Measurements from ENCODE around the gene SLC5A12. TPM values are rescaled to one million over a fixed set of nuclear protein-coding genes. Genes with fewer than 3 reads are reported as not detected.

Gene SLC5A12
- total and polyA plus RNA-seq, 3 donors from 2014 or later, result 0.12 to 0.47 (median 0.15) TPM

- DNase-seq, result no peak
- no peak overlapping the region for H3K4me3 ChIP-seq
- H3K27ac ChIP-seq, result no peak overlapping the region
- intact Hi-C loops (cut with DNase I; ENCODE audit: low total_unique reads), result no loop called here
- no peak for TF ChIP-seq POLR2A (IDR thresholded peaks at IDR 0.05)
- TF ChIP-seq CTCF (IDR thresholded peaks at IDR 0.05), result no peak
- H3K9me3 ChIP-seq, result no peaks in the 10 kb centered on the region
- no peaks in the 10 kb centered on the region for H3K36me3 ChIP-seq (ENCODE audit: low read depth, missing control alignments)
- WGBS, 2 donors, result 84 to 85% methylated on average over 5 of the region's 5 CpGs
- H3K27me3 ChIP-seq, result no peaks in the 10 kb centered on the region
- no peaks in the 10 kb centered on the region for H3K4me1 ChIP-seq
Measured at GRCh38 chr11:26739366-26740073, 17.7 kb upstream of the SLC5A12 start.

- no peak overlapping the region for H3K4me3 ChIP-seq
- no peak for DNase-seq
- 89 to 92% methylated on average over 4 of the region's 4 CpGs for WGBS, 2 donors
- no peaks in the 10 kb centered on the region for H3K27me3 ChIP-seq
- H3K36me3 ChIP-seq (ENCODE audit: low read depth, missing control alignments), result no peaks in the 10 kb centered on the region
- TF ChIP-seq POLR2A (IDR thresholded peaks at IDR 0.05) (no peak), CTCF (IDR thresholded peaks at IDR 0.05) (no peak)
- no peaks in the 10 kb centered on the region for H3K4me1 ChIP-seq
- H3K27ac ChIP-seq, result no peak overlapping the region
- H3K9me3 ChIP-seq, result no peaks in the 10 kb centered on the region
- intact Hi-C loops (cut with DNase I; ENCODE audit: low total_unique reads), result no loop called here
Measured at GRCh38 chr11:26734691-26735090, 12.8 kb upstream of the SLC5A12 start.

- intact Hi-C loops (cut with DNase I; ENCODE audit: low total_unique reads), result no loop called here
- no peak for DNase-seq
- 66 to 67% methylated on average over 1 of the region's 1 CpG for WGBS, 2 donors
- Histone ChIP-seq H3K36me3 (ENCODE audit: low read depth, missing control alignments) (no peaks in the 10 kb centered on the region), H3K27ac (no peak overlapping the region), H3K4me3 (no peak overlapping the region), H3K4me1 (no peaks in the 10 kb centered on the region), H3K27me3 (no peaks in the 10 kb centered on the region), H3K9me3 (no peaks in the 10 kb centered on the region)
- TF ChIP-seq POLR2A (IDR thresholded peaks at IDR 0.05), result no peak
- TF ChIP-seq CTCF (IDR thresholded peaks at IDR 0.05), result no peak
Measured at GRCh38 chr11:26731084-26731456, 9.2 kb upstream of the SLC5A12 start.

GRCh38 chr11:26730414-26731083 is 8.7 kb upstream of the SLC5A12 start:
- no peak for DNase-seq
- H3K27ac ChIP-seq, result no peak overlapping the region
- H3K27me3 ChIP-seq, result no peaks in the 10 kb centered on the region
- intact Hi-C loops (cut with DNase I; ENCODE audit: low total_unique reads), result no loop called here
- 40 to 66% methylated on average over 4 of the region's 4 CpGs for WGBS, 2 donors
- no peaks in the 10 kb centered on the region for H3K4me1 ChIP-seq
- no peaks in the 10 kb centered on the region for H3K9me3 ChIP-seq
- H3K4me3 ChIP-seq, result no peak overlapping the region
- no peaks in the 10 kb centered on the region for H3K36me3 ChIP-seq (ENCODE audit: low read depth, missing control alignments)
- TF ChIP-seq POLR2A (IDR thresholded peaks at IDR 0.05), result no peak
- no peak for TF ChIP-seq CTCF (IDR thresholded peaks at IDR 0.05)
